Osteoblast (primary cell): ENCODE results near the gene TPCN2. TPM values are rescaled to one million over a fixed set of nuclear protein-coding genes. Genes with fewer than 3 reads are reported as not detected.
A peak's percentile ranks its signal among the peaks of the same experiment; 100 is the strongest.

Experiments used
- DNase-seq: peaks from one replicate; pipeline ENCODE4 v3.0.0; 2011; ENCODE audit warnings: low spot score, mixed read lengths; ENCODE audit not compliant: insufficient read length; ENCODE audit errors: missing footprints
- H2AFZ ChIP-seq: 2 replicates; pipeline ENCODE4 v1.6.0; 2011; ENCODE audit warnings: mild to moderate bottlenecking, low read length
- H3K27ac ChIP-seq: 2 replicates; pipeline ENCODE4 v1.5.1; 2011; ENCODE audit warnings: mild to moderate bottlenecking, low read depth, low read length, moderate library complexity
- H3K27me3 ChIP-seq: 2 replicates; pipeline ENCODE4 v1.6.0; 2012; ENCODE audit warnings: mild to moderate bottlenecking, control low read depth, inconsistent platforms, low read length, moderate library complexity; ENCODE audit not compliant: insufficient read depth
- H3K36me3 ChIP-seq: 2 replicates; pipeline ENCODE4 v1.5.1; 2011; ENCODE audit warnings: mild to moderate bottlenecking, low read length, control low read depth, moderate library complexity; ENCODE audit not compliant: insufficient read depth
- H3K4me1 ChIP-seq: 2 replicates; pipeline ENCODE4 v1.5.1; 2011; ENCODE audit warnings: mild to moderate bottlenecking, low read length, control low read depth, moderate library complexity; ENCODE audit not compliant: insufficient read depth
- H3K4me2 ChIP-seq: 2 replicates; pipeline ENCODE4 v1.6.0; 2011; ENCODE audit warnings: mild to moderate bottlenecking, low read length; ENCODE audit not compliant: insufficient read depth
- H3K4me3 ChIP-seq: fragments of 200-600 bp; sonication (generic); 3 replicates; pipeline ENCODE4 v1.5.1; 2012; ENCODE audit warnings: mild to moderate bottlenecking, low read length, inconsistent platforms; ENCODE audit not compliant: insufficient read depth
- H3K79me2 ChIP-seq: 2 replicates; pipeline ENCODE4 v1.6.0; 2012; ENCODE audit warnings: mild to moderate bottlenecking, low read length, control low read depth, inconsistent platforms; ENCODE audit not compliant: insufficient read depth
- H3K9me3 ChIP-seq: 2 replicates; pipeline ENCODE4 v1.5.1; 2011; ENCODE audit warnings: low read depth, low read length, control low read depth
- H4K20me1 ChIP-seq: 2 replicates; pipeline ENCODE4 v1.6.0; 2012; ENCODE audit warnings: mild to moderate bottlenecking, low read length, control low read depth; ENCODE audit not compliant: insufficient read depth
- total RNA-seq: library from RNA; depleted of rRNA; stranded (reverse); fragments of >200 nt; gene quantifications from 2 replicates; pipeline ENCODE4 v1.2.3, GENCODE V29; 2012
- TF ChIP-seq, protein P1 (sequence below): IDR thresholded peaks from 2 replicates; pipeline ENCODE4 v1.5.1; 2011; ENCODE audit warnings: mild to moderate bottlenecking, low read depth, low read length, moderate library complexity; ENCODE audit errors: extremely low read depth

Gene TPCN2
- total RNA-seq, 1 donor: 14.1 TPM

- no peaks in the 10 kb centered on the region for H3K27me3 ChIP-seq
- TF ChIP-seq, protein P1, sequence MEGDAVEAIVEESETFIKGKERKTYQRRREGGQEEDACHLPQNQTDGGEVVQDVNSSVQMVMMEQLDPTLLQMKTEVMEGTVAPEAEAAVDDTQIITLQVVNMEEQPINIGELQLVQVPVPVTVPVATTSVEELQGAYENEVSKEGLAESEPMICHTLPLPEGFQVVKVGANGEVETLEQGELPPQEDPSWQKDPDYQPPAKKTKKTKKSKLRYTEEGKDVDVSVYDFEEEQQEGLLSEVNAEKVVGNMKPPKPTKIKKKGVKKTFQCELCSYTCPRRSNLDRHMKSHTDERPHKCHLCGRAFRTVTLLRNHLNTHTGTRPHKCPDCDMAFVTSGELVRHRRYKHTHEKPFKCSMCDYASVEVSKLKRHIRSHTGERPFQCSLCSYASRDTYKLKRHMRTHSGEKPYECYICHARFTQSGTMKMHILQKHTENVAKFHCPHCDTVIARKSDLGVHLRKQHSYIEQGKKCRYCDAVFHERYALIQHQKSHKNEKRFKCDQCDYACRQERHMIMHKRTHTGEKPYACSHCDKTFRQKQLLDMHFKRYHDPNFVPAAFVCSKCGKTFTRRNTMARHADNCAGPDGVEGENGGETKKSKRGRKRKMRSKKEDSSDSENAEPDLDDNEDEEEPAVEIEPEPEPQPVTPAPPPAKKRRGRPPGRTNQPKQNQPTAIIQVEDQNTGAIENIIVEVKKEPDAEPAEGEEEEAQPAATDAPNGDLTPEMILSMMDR: no peak
- H3K4me1 ChIP-seq: peaks cover 17% of the 10 kb centered on the region
- no peak overlapping the region for H3K27ac ChIP-seq
- no peaks in the 10 kb centered on the region for H3K9me3 ChIP-seq
- no peak overlapping the region for H3K4me3 ChIP-seq
- H2AFZ ChIP-seq: peak overlapping the region; percentile 85
- peak; percentile 44 for DNase-seq
- H4K20me1 ChIP-seq: no peaks in the 10 kb centered on the region
- no peaks in the 10 kb centered on the region for H3K79me2 ChIP-seq
- no peak overlapping the region for H3K4me2 ChIP-seq
- H3K36me3 ChIP-seq: no peaks in the 10 kb centered on the region
Observed at GRCh38 chr11:69157822-69158231, 109.1 kb downstream of the TPCN2 start.

- H3K4me2 ChIP-seq: no peak overlapping the region
- no peak overlapping the region for H3K27ac ChIP-seq
- peaks cover 12% of the 10 kb centered on the region for H3K4me1 ChIP-seq
- H3K9me3 ChIP-seq: no peaks in the 10 kb centered on the region
- H3K79me2 ChIP-seq: no peaks in the 10 kb centered on the region
- H3K36me3 ChIP-seq: no peaks in the 10 kb centered on the region
- H3K27me3 ChIP-seq: no peaks in the 10 kb centered on the region
- TF ChIP-seq, protein P1: no peak
- no peak overlapping the region for H2AFZ ChIP-seq
- peak; percentile 65 for DNase-seq
- no peaks in the 10 kb centered on the region for H4K20me1 ChIP-seq
- no peak overlapping the region for H3K4me3 ChIP-seq
Observed at GRCh38 chr11:69158301-69159149, 109.8 kb downstream of the TPCN2 start.

DNA sequence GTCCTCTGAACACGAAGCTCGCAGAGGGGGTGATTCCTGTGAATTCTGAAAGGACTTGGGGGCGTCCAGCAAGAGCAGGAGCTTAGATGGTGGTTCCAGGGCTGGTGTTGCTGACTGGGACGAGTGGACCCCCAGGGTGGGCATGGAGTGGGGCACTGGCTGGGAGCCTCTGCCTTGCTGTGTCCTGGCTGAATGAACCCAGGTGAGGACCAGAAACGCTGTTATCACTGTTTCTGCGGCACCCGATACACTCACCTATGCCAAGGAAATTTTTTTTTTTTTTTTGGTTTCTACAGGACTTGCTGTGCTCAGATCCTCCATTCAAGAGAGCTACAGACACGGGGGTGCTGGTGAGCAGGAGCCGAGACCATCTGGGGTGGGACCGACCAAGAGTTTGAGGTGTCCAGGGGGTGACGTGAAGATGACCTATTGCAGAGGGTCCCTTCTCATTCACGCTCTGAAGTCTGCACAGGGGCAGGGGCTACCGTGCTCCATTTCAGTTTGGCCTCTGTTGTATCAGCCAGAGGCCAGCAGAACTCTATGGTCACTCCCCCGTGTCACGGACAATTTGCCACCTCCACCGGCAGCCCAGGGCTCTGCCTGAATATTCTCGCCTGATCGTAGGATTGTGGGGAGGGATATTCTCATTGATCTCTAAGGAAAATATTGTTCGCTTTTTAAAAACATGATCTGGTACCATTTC, 110.6 kb downstream of the TPCN2 start:
- no peaks in the 10 kb centered on the region for H3K9me3 ChIP-seq
- no peaks in the 10 kb centered on the region for H3K79me2 ChIP-seq
- peaks cover 8% of the 10 kb centered on the region for H3K4me1 ChIP-seq
- no peak overlapping the region for H3K27ac ChIP-seq
- no peaks in the 10 kb centered on the region for H4K20me1 ChIP-seq
- no peaks in the 10 kb centered on the region for H3K27me3 ChIP-seq
- no peak overlapping the region for H2AFZ ChIP-seq
- peak; percentile 59 for DNase-seq
- TF ChIP-seq, protein P1: no peak
- H3K36me3 ChIP-seq: no peaks in the 10 kb centered on the region
- no peak overlapping the region for H3K4me2 ChIP-seq
- H3K4me3 ChIP-seq: no peak overlapping the region
